Uterus (tissue), 4 donors: ENCODE measurements around the gene DCBLD1. TPM values are rescaled to one million over a fixed set of nuclear protein-coding genes. Genes with fewer than 3 reads are reported as not detected.
"Not testable (repeated sequence)": the region's sequence is repeated elsewhere in the genome, so short reads cannot be mapped to it uniquely, and the experiment has no call there.

ENCODE experiments used
- DNase-seq, 2 donors: peaks; one replicate each; pipeline ENCODE4 v3.0.0-alpha.2; 2019 to 2020
- H3K27ac ChIP-seq, 2 donors: fragments of 200-600 bp; sonication (generic); 1 replicate in 1 of 2; 2 replicates in 1 of 2; pipeline ENCODE4 v1.5.1; 2016 to 2018
- H3K27me3 ChIP-seq, 2 donors: fragments of 200-600 bp; sonication (generic); one replicate each; pipeline ENCODE4 v1.5.1; 2018 to 2019; ENCODE audit warnings: control low read depth in 1 of 2
- H3K36me3 ChIP-seq, 2 donors: fragments of 200-600 bp; sonication (generic); one replicate each; pipeline ENCODE4 v1.5.1; 2019; ENCODE audit warnings: control low read depth in 1 of 2
- H3K4me1 ChIP-seq, 2 donors: fragments of 200-600 bp; sonication (generic); one replicate each; pipeline ENCODE4 v1.5.1; 2018 to 2019; ENCODE audit warnings: control low read depth in 1 of 2
- H3K4me3 ChIP-seq, 2 donors: fragments of 200-600 bp; sonication (generic); 1 replicate in 1 of 2; 2 replicates in 1 of 2; pipeline ENCODE4 v1.5.1; 2018 to 2019; ENCODE audit warnings: mild to moderate bottlenecking in 1 of 2
- H3K9me3 ChIP-seq, 2 donors: fragments of 200-600 bp; sonication (generic); one replicate each; pipeline ENCODE4 v1.5.1; 2019; ENCODE audit warnings: control low read depth in 1 of 2
- CTCF ChIP-seq, 4 experiments: fragments of 200-600 bp in 2 of 4; fragments of 450-650 bp in 2 of 4; sonication (generic) in 2 of 4; IDR thresholded peaks; one replicate each; pipeline ENCODE4 v1.5.1; 2016 to 2019; ENCODE audit warnings: antibody characterized with exemption in 4 of 4, mild to moderate bottlenecking in 2 of 4, moderate library complexity in 1 of 4
- POLR2A ChIP-seq, 2 donors: fragments of 450-650 bp; IDR thresholded peaks; one replicate each; pipeline ENCODE4 v1.6.1; 2016; ENCODE audit warnings: antibody characterized with exemption in 2 of 2, mild to moderate bottlenecking in 1 of 2, moderate library complexity in 1 of 2
- intact Hi-C: fragments of 100-400 bp; cut with DNase I; formaldehyde crosslinking; loops from one replicate; pipeline ENCODE4 v1.15.1; 2023; ENCODE audit warnings: low total_unique reads
- total RNA-seq, 4 donors: library from RNA; depleted of rRNA in 3 of 4; stranded (reverse); fragments of >200 nt in 3 of 4; gene quantifications; one replicate each; pipeline versions ENCODE4 v1.1.0 to v1.2.4, GENCODE V29; 2014 to 2023
- donor health status: DM: yes; HTN: yes; CAD: no.

The DCBLD1 gene
- total RNA-seq, result 10 to 100 TPM in 1 of 4 donors, 1 to 10 TPM in 3; 2.4 to 15.5 (median 4.5) TPM

- DNase-seq, result peak; percentile 60 to 68
- intact Hi-C loops, result no loop called here
- peak in 1 of 4 experiments; percentile 7 for TF ChIP-seq CTCF (IDR thresholded peaks at IDR 0.05)
- peak; percentile 35 to 47 for TF ChIP-seq POLR2A (IDR thresholded peaks at IDR 0.05)
Measured at GRCh38 chr6:117482240-117483003, at the start of gene DCBLD1. Gene DCBLD1, plus strand, starts transcription at chr6:117482674. Its CDS starts 108 bp downstream, at chr6:117482782.

GRCh38 chr6:117440706-117441525 lies 41.6 kb upstream of the DCBLD1 start:
- intact Hi-C loops, result no loop called here

More at GRCh38 chr6:117482240-117483003, at the start of gene DCBLD1:
- Histone ChIP-seq H3K27me3 (no peaks in the 10 kb centered on the region), H3K9me3 (no peaks in the 10 kb centered on the region), H3K36me3 (no peaks in the 10 kb centered on the region), H3K4me3 (peak within 1 kb of the TSS; percentile 71 to 85), H3K27ac (peak within 1 kb of the TSS; percentile 80 to 84), H3K4me1 (peaks cover 0 to 5% of the 10 kb centered on the region in 2 donors)

GRCh38 chr6:117441824-117442264 lies 40.6 kb upstream of the DCBLD1 start:
- Histone ChIP-seq H3K4me1 (peaks cover 0 to 3% of the 10 kb centered on the region in 2 donors), H3K27me3 (no peaks in the 10 kb centered on the region), H3K9me3 (no peaks in the 10 kb centered on the region), H3K4me3 (no peak overlapping the region), H3K27ac (no peak overlapping the region), H3K36me3 (no peaks in the 10 kb centered on the region)
- intact Hi-C loops, result no loop called here
- DNase-seq, result no peak
- no peak for TF ChIP-seq POLR2A (IDR thresholded peaks at IDR 0.05)
- no peak for TF ChIP-seq CTCF (IDR thresholded peaks at IDR 0.05)

More at GRCh38 chr6:117440706-117441525, 41.6 kb upstream of the DCBLD1 start:
- TF ChIP-seq POLR2A (IDR thresholded peaks at IDR 0.05), result no peak
- peaks cover 0 to 3% of the 10 kb centered on the region in 2 donors for H3K4me1 ChIP-seq
- H3K36me3 ChIP-seq, result no peaks in the 10 kb centered on the region
- DNase-seq, result no peak
- H3K27me3 ChIP-seq, result no peaks in the 10 kb centered on the region
- no peak overlapping the region for H3K4me3 ChIP-seq
- no peaks in the 10 kb centered on the region for H3K9me3 ChIP-seq
- H3K27ac ChIP-seq, result no peak overlapping the region

GRCh38 chr6:117442313-117442712 lies 40.2 kb upstream of the DCBLD1 start:
- H3K9me3 ChIP-seq, H3K27ac ChIP-seq, H3K27me3 ChIP-seq, DNase-seq, H3K4me3 ChIP-seq, H3K36me3 ChIP-seq, intact Hi-C loops, H3K4me1 ChIP-seq: not testable (repeated sequence)

- TF ChIP-seq CTCF (IDR thresholded peaks at IDR 0.05) (no peak), POLR2A (IDR thresholded peaks at IDR 0.05) (no peak)
- Histone ChIP-seq H3K9me3 (no peaks in the 10 kb centered on the region), H3K27me3 (no peaks in the 10 kb centered on the region), H3K36me3 (no peaks in the 10 kb centered on the region), H3K27ac (no peak overlapping the region), H3K4me1 (peaks cover 0 to 3% of the 10 kb centered on the region in 2 donors), H3K4me3 (no peak overlapping the region)
- no peak for DNase-seq
- intact Hi-C loops, result no loop called here
Measured at GRCh38 chr6:117444600-117444999, 37.9 kb upstream of the DCBLD1 start.

- H3K27ac ChIP-seq, result no peak overlapping the region
- no peaks in the 10 kb centered on the region for H3K36me3 ChIP-seq
- H3K9me3 ChIP-seq, result no peaks in the 10 kb centered on the region
- DNase-seq, result no peak
- no peaks in the 10 kb centered on the region for H3K27me3 ChIP-seq
- intact Hi-C loops, result no loop called here
- no peaks in the 10 kb centered on the region for H3K4me1 ChIP-seq
- no peak for TF ChIP-seq CTCF (IDR thresholded peaks at IDR 0.05)
- TF ChIP-seq POLR2A (IDR thresholded peaks at IDR 0.05), result no peak
- no peak overlapping the region for H3K4me3 ChIP-seq
Measured at GRCh38 chr6:117446861-117447260, 35.6 kb upstream of the DCBLD1 start.
